GM21825 (cell line): Measurements from ENCODE around the gene DDX56.

Experiments
- ATAC-seq: cut with Tn5 transposase; IDR thresholded peaks from one replicate; pipeline ENCODE4 v1.9.1; 2021; ENCODE audit warnings: mild to moderate bottlenecking, moderate library complexity; ENCODE audit not compliant: unreplicated experiment

DDX56 gene, protein sequence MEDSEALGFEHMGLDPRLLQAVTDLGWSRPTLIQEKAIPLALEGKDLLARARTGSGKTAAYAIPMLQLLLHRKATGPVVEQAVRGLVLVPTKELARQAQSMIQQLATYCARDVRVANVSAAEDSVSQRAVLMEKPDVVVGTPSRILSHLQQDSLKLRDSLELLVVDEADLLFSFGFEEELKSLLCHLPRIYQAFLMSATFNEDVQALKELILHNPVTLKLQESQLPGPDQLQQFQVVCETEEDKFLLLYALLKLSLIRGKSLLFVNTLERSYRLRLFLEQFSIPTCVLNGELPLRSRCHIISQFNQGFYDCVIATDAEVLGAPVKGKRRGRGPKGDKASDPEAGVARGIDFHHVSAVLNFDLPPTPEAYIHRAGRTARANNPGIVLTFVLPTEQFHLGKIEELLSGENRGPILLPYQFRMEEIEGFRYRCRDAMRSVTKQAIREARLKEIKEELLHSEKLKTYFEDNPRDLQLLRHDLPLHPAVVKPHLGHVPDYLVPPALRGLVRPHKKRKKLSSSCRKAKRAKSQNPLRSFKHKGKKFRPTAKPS

DNA sequence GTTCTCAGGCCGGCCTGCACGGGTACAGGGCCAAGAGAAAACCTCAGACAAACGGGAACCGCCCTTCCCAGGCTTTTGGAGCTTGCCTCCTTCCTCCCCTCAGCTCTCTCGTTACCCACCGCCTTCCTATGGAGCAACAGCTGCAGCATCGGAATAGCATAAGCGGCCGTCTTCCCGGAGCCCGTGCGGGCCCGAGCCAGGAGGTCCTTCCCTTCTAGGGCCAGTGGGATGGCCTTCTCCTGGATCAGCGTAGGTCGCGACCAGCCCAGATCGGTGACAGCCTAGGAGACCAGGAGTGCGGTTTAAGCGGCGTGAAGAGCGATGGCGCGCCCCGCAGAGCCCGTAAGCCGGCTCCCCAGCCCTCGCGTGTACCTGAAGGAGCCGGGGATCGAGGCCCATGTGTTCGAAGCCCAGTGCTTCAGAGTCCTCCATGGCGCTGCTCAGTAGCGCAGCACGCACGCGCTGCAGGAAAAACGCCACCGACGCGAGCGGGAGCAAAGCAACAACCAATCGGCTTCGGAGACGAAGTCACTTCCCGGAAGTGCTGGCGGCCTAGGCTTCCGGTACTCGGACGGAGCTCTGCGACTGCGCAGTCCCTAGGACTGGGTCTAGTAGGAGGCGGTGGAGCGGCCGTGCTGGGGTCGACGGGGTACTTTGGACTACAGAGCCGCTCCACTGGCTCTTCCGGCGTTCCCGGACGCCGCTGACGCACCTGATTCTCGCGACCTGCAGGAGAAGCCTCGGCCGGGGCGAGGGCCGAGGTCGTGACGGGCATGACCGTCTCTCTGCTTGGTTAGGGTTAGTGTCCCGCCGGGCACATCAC is at the start of gene DDX56:
Gene DDX56, minus strand, starts transcription at position 445 of the 823 bp plus-strand sequence. Its CDS starts 13 bp downstream, at position 432.
- peak; percentile 93 for ATAC-seq

DNA sequence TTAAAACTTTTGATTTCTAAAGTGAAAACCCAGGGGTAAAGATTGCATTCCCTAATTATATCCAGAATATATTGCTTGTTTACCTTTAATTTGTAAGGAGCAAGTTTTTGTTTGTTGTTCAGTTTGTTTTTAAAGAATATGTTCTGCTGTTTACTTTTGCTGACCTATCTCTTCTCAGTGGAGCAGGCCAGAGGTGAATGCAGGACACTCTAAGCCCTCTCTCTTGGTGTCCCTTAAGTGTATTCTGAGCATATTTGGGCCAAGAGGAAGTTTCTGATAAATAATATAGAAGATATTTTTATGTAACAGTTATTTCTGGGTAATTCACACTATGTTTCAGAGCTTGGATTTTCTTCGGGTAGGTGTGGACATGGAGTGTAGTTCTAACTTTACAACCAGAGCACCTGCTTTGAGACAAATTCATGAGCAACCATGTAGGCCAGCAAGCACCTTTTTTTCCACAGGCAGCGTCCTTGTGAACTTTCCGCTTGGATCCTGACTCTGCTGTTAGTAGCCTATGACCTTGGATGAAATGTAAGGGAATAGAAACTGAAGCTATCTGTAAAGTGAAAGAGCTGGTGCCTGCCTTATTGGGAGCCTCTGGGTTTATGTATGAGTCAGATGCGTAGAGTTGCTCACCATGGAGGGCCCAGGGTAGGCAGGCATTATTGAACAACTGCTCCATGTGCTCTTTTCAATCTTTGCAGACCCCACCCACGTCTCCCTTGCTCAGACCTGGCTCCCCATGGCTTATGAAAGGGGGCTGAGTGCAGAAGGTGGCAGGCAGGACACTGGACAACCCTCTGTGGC is 48.8 kb upstream of the DDX56 start:
- ATAC-seq = peak; percentile 59

DNA sequence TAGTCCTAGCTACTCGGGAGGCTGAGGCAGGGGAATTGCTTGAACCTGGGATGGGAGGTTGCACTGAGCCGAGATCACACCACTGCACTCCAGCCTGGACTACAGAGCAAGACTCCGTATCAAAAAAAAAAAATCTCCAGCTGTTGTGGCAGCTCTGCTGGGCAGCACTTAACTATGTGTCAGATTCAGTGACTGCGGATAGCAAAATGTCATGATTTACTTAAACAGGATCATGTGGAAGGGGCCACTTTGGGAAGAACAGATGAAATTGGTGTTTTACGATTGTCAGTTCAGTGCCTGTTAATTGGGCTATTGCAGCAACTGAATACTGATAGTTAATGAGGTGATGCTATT is 48.0 kb upstream of the DDX56 start:
- ATAC-seq = no peak

DNA sequence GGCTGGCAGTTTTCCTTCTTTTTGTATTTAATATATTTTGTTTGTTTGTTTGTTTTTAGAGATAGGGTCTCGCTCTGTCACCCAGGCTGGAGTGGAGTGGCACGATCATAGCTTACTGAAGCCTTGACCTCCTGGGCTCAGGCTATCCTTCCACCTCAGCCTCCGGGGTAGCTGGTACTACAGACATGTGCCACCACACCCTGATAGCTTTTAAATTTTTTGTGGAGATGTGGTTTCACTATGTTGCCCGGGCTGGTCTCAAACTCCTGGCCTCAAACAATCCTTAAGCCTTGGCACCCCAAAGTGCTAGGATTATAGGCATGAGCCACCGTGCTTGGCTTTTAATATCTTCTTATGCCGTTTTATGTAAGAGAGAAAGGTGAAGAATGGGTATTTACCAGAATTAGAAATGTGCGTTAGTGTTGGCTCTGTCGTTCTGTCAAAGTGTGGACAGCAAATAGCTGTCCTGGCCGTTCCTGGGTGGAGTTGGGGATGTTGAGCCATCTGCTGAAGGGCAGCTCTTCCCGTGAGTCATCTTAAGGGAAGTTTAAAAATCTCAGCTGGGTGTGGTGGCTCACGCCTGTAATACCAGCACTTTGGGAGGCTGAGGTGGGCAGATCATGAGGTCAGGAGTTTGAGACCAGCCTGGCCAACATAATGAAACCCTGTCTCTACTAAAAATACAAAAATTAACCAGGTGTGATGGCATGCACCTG is 47.5 kb upstream of the DDX56 start:
- no peak for ATAC-seq

DNA sequence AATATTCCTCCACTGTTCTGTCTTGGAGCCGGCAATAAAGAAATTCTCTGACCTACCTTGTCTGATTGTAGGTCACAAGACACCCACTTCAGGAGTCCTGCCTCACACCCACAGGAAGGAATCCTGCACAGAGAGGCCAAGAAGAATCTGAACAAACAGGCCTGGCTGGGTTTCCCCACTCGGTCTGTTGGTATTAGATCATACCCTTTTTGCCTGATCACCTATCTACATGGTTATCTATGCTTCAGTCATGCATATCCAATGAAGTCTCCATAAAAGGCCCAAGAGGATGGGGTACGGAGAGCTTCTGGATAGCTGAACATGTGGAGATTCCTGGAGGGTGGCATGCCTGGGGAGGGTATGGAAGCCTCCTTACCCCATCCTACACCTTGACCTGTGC is 45.0 kb upstream of the DDX56 start:
- peak; percentile 33 for ATAC-seq

DNA sequence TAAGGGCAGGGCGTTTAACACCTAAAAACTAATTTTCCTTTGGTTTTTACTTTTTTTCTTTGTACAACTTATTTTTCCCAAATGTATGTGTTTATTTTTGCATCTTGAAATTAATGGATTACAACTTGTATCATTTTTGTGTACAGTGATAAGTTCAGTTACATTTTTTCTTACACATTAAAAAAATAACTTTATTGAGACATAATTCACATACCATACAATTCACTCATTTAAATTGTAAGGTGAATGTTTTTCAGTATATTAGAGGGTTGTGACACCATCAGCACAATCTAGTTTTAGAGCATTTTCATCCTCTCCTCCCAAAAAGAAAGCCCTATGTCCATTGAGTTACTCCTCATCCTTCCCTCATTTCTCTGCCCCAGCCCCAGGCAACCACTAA is 44.3 kb upstream of the DDX56 start:
- ATAC-seq = no peak

DNA sequence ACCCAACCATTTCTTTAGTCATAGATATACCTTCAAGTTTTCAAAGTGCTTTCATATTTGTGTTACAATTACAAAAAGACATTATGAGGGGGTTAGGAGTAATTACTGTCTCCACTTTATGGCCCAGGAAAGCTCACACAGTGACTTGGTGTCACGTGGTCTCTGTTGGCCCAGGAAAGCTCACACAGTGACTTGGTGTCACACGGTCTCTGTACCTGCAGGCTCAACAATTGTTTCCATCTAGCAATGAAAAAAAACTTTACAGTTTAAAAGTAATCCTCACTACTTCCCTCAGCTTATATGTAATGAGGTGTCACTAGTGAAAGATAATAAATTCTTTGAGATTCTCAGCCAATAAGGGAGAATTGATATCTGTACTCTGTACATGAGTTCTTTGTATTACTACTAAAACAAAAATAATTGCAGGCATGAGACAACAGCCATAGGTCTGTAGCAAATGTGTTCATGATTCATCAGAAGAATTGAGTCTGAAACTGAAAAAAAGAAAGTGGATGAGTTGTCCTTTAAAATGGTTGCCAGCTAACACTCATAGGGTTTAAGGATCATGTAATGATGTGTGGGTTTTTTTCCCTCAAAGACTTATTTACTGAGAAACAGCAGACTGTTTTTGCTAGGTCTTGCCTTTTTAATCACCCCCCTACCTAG is 43.6 kb upstream of the DDX56 start:
- no peak for ATAC-seq

DNA sequence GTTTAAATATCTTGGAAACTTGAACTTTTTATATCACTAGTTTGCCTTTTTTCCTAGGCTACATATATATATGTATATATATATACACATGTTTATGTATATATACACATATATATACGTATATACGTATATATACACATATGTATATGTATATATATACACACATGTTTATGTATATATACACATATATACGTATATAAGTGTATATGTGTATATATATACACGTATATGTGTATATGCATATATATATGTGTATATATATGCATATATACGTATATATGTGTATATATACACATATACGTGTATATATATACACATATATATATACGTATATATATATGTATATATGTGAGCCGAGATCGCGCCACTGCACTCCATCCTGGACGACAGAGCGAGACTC is 42.8 kb upstream of the DDX56 start:
- no peak for ATAC-seq

DNA sequence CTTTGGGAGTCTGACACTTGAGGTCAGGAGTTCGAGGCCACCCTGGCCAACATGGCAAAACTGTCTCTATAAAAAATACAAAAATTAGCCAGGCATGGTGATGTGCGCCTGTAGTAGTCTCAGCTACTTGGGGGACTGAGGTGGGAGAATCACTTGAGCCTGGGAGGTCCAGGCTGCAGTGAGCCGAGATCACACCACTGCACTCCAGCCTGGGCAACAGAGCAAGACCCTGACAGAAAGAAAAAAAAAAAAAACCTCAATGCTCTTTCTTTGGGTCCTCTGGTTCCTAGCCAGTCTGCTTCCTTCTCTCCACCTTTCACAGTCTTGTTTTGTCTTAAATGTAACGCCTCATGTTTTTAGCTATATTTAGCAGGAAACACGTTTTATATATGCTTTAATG is 42.1 kb upstream of the DDX56 start:
- no peak for ATAC-seq

DNA sequence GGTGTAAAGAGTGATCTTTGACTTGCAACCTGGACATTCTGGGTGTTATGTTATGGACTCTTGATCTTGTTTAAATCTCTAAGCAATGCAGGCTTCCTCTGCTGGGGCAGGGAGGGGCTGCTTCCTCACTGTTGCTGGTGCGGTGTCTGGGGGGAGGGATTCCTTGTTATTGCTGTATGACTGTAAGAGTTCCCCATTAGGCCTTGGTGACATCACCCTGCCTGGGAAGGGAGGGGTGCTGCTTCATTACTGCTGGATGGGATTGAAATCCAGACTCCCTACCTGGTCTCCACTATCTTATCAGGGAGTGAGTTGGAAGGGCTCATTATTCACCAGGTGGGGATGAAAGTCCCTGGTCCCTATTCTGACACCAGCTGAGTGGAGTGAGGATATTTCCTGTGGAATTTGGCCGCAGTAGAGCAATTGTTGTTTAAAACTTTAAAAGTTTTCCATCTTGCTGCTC is 41.5 kb upstream of the DDX56 start:
- ATAC-seq = peak; percentile 37

DNA sequence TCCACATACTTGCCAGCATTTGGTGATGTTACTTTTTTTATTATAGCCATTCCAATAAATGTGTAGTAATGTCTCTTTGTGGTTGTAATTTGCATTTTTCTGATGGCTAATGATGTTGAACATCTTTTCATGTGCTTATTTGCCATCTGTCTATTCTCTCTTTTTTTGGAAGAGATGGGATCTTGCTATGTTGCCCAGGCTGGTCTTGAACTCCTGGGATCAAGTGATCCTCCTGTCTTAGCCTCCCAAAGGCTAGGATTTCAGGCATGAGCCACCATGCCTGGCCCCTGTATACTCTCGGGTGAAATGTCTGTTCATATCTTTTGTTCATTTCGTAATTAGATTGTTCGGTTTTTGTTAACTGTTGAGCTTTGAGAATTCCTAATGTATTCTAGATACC is 36.1 kb upstream of the DDX56 start:
- ATAC-seq = no peak

DNA sequence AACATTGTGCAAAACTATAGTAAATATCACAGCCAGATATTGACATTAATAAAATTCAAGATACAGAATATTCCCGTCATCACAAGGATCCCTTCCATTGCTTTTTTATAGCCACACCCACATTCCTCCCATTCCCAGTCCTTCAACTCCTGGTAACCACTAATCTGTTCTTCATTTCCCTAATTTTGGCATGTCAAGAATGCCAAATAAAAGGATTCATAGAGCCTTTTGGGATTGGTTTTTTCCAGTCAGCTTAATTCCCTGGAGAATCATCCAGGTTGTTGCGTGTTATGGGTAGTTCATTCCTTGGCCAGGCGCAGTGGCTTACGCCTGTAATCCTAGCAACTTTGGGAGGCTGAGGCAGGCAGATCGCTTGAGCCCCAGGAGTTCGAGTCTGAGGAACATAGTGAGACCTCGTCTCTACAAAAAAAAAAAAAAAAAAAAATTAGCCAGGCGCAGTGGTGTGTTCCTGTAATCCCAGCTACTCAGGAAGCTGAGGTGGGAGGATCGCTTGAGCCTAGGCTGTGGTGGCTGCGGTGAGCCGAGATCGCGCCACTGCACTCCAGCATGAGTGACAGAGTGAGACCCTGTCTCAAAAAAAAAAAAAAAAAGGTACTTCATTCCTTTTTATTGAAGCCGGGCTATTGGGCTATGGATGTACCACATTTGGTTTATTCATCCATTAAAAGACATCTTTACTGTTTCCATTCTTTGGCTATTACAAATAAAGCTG is 35.4 kb upstream of the DDX56 start:
- no peak for ATAC-seq

DNA sequence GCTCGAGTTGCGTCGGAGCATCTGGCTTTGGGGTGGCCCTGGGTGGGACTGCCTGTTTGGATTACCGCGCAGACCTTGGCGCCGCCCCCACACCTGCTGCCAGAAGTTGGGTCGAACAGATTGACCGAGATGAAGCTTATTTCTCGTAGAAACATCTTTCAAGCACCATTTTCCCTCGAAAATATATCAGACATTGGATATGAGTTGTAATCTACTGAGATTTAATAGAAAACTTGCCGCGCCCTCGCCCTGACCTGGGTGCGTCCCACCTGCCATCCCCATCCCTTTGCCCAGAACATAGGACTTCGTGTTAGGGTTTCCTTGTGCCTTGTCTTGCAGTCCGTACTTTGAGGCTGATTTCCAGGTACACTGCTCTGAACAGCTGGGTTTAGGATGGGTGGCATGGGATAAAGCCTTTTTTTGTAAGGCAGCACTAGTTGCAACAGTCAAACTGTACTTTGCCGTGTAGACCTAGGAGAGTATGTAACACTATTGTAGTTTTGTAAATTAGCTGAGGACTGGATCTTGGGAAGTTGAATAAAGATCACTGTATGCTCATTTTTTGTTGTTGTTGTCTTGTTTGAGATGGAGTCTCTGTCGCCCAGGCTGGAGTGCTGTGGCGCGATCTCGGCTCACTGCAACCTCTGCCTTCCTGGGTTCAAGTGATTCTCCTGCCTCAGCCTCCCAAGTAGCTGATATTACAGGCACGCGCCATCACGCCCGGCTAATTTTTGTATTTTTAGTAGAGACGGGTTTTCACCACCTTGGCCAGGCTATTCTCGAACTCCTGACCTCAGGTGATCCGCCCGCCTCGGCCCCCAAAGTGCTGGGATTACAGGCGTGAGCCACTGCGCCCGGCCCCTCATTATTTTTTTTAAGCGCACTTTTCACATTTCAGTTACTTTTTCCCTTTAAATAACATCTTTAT is 33.7 kb upstream of the DDX56 start:
- ATAC-seq = no peak

DNA sequence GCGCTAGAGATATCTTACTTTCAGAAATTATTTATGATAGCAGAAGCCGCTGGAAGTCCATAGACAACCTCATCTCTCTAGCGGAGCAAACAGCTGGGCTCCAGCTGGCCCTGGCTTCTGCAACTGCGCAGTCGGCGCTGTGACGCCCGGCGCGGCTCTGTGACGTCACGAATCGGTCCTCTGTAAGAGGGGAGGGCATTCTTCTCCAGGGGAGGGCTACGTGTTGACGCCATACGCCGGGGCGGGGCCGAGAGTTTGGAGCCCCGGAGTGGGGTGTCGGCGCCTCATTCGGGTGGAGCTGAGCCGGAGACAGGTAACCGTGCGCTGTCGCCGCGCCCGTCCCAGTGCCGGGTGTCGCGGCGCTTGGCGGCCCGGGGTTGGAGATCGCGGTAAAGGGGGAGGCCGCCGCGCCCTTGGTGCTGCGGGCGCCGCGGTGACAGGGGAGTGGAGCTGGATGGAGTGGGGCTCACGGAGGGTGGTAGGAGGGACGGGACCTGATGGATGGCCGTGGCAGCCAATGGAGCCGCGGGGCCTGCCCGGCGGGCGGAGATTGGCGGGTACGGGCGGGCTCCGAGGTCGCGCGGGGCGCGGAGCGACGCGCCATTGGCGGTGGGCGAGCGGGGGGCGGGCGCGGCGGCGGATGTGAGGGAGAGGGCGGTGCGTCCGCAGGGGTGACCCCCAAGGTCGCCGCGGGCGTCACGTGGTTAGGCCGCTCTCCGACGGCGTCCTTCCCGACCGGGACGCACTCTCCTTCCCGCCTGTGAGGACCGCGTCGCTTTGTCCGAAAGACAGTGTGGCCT is 32.8 kb upstream of the DDX56 start, which contains the start of gene OGDH:
Gene OGDH, plus strand, starts transcription at position 287 of the 800 bp plus-strand sequence. CDS start 17,717 bp downstream, outside the sequence.
- ATAC-seq = peak; percentile 90

DNA sequence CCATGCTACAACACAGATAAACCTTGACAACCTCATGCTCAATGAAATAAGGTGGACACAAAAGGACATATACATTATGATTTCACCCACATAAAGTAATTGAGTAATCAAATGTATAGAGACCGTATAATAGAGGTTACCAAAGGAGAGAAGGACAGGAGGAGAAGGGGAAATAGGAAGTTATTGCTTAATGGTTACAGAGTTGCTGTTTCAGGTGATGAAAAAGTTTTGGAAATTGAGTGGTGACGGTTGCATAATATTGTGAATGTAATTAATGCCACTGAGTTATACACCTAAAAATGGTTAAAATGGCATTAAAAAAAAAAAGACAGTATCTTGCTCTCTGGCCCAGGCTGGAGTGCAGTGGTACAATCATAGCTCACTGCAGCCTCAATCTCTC is 31.2 kb upstream of the DDX56 start:
- no peak for ATAC-seq

DNA sequence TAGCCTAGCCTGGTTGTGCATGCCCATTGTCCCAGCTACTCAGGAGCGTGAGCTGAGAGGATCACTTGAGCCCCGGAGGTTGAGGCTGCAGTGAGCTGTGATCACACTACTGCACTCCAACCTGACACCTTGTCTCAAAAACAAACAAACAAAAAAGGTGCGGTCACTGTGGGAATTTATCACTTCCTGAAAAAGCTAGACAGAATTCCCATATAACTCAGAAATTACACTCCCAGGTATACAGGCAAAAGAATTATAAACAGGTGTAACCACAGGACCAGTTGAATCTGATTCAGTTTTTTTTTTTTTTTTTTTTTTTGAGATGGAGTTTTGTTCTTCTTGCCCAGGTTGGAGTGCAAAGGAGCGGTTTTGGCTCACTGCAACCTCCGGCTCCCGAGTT is 29.5 kb upstream of the DDX56 start:
- no peak for ATAC-seq

DNA sequence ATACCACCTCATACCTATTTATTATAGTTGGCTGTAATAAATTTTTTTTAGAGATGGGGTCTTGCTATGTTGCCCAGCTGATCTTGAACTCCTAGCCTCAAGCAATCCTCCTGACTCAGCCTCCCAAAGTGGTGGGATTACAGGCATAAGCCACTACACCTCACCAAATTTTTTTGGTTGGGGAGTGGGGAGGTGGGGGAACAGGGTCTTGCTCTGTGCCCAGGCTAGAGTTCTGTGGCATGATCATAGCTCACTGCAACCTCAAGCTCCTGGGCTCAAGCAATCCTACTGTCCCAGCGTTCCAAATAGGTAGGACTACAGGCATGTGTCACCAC is 28.8 kb upstream of the DDX56 start:
- no peak for ATAC-seq
